Keratinocyte (primary cell): ENCODE data around the gene RBCK1. TPM values are rescaled to one million over a fixed set of nuclear protein-coding genes. Genes with fewer than 3 reads are reported as not detected.
"Not testable (repeated sequence)": the region's sequence is repeated elsewhere in the genome, so short reads cannot be mapped to it uniquely, and the experiment has no call there.

Experiments
- DNase-seq: peaks from one replicate; pipeline ENCODE4 v3.0.0-alpha.2; 2011; ENCODE audit warnings: low read depth, missing footprints, low spot score
- FAIRE-seq: peaks from 2 replicates; lab custom pipeline; 2011; peaks lifted over from hg19 to GRCh38; lab: Jason Lieb, UNC
- H2AFZ ChIP-seq: 2 replicates; pipeline ENCODE4 v1.6.0; 2012; ENCODE audit warnings: low read length, control low read depth, inconsistent platforms; ENCODE audit not compliant: control insufficient read depth
- H3K27ac ChIP-seq: 2 replicates; pipeline ENCODE4 v1.5.1; 2011; ENCODE audit warnings: low read length; ENCODE audit not compliant: control insufficient read depth, insufficient read depth
- H3K27me3 ChIP-seq: 3 replicates; pipeline ENCODE4 v1.6.0; 2011; ENCODE audit warnings: low read length; ENCODE audit not compliant: control insufficient read depth, insufficient read depth; ENCODE audit errors: extremely low read depth
- H3K36me3 ChIP-seq, 2 experiments: 2 replicates in 1 of 2; 3 replicates in 1 of 2; pipeline ENCODE4 v1.5.1; 2011; ENCODE audit warnings: low read length in 2 of 2, mild to moderate bottlenecking in 1 of 2; ENCODE audit not compliant: control insufficient read depth in 2 of 2, insufficient read depth in 2 of 2; ENCODE audit errors: extremely low read depth in 1 of 2
- H3K4me1 ChIP-seq: 3 replicates; pipeline ENCODE4 v1.5.1; 2011; ENCODE audit warnings: low read length; ENCODE audit not compliant: control insufficient read depth, insufficient read depth; ENCODE audit errors: extremely low read depth
- H3K4me2 ChIP-seq: 3 replicates; pipeline ENCODE4 v1.6.0; 2011; ENCODE audit warnings: low read depth, low read length; ENCODE audit not compliant: control insufficient read depth, insufficient read depth; ENCODE audit errors: extremely low read depth
- H3K4me3 ChIP-seq, 3 experiments: fragments of 200-600 bp in 1 of 3; sonication (generic) in 1 of 3; 2 replicates in 2 of 3; 3 replicates in 1 of 3; pipeline ENCODE4 v1.5.1; 2011 to 2016; ENCODE audit warnings: low read length in 3 of 3, mild to moderate bottlenecking in 3 of 3, control low read depth in 2 of 3, inconsistent platforms in 1 of 3, low read depth in 1 of 3, mixed read lengths in 1 of 3, mixed run types in 1 of 3, moderate library complexity in 1 of 3; ENCODE audit not compliant: control insufficient read depth in 2 of 3, insufficient read depth in 2 of 3; ENCODE audit errors: extremely low read depth in 1 of 3
- H3K79me2 ChIP-seq: 2 replicates; pipeline ENCODE4 v1.6.0; 2012; ENCODE audit warnings: low read length; ENCODE audit not compliant: control insufficient read depth, insufficient read depth
- H3K9ac ChIP-seq: 3 replicates; pipeline ENCODE4 v1.6.0; 2011; ENCODE audit warnings: low read length; ENCODE audit not compliant: control insufficient read depth, insufficient read depth; ENCODE audit errors: extremely low read depth
- H3K9me1 ChIP-seq: 3 replicates; pipeline ENCODE4 v1.6.0; 2011; ENCODE audit warnings: low read length; ENCODE audit not compliant: control insufficient read depth, insufficient read depth; ENCODE audit errors: extremely low read depth
- H3K9me3 ChIP-seq: 2 replicates; pipeline ENCODE4 v1.5.1; 2012; ENCODE audit warnings: low read depth, low read length; ENCODE audit not compliant: control insufficient read depth
- H4K20me1 ChIP-seq: 3 replicates; pipeline ENCODE4 v1.6.0; 2011; ENCODE audit warnings: low read length; ENCODE audit not compliant: control insufficient read depth, insufficient read depth; ENCODE audit errors: extremely low read depth
- CTCF ChIP-seq, 3 experiments: IDR thresholded peaks in 1 of 3; conservative IDR thresholded peaks in 1 of 3; optimal IDR thresholded peaks in 1 of 3; 2 replicates in 2 of 3; 3 replicates in 1 of 3; pipeline versions ENCODE3 to v1.5.1; 2011; ENCODE audit warnings: low read length in 3 of 3, mild to moderate bottlenecking in 3 of 3, moderate library complexity in 2 of 3, control low read depth in 1 of 3, inconsistent platforms in 1 of 3; ENCODE audit not compliant: insufficient read depth in 2 of 3; ENCODE audit errors: extremely low read depth in 1 of 3
- EZH2 ChIP-seq: IDR thresholded peaks from one replicate; pipeline ENCODE4 v1.6.1; 2012; ENCODE audit warnings: inconsistent platforms, mild to moderate bottlenecking, low read length, moderate library complexity
- dilution Hi-C: fragments of 300-500 bp; cut with MboI; formaldehyde crosslinking; loops from one replicate; pipeline ENCODE4 v1.7.0; 2020; ENCODE audit warnings: low sequenced_read_pairs; ENCODE audit not compliant: extremely low pct_ligation_motif_present
- polyA plus RNA-seq, 5 experiments: library from polyadenylated mRNA; depleted of rRNA in 3 of 5; stranded (reverse) in 3 of 5; stranded (forward) in 1 of 5; unstranded in 1 of 5; fragments of >200 nt; gene quantifications; 1 replicate in 1 of 5; 2 replicates in 3 of 5; 3 replicates in 1 of 5; pipeline versions ENCODE4 v1.2.1 to v1.2.3, GENCODE V29; 2011 to 2012; ENCODE audit warnings: missing spikeins in 2 of 5, low read depth in 1 of 5, low replicate concordance in 1 of 5

RBCK1 gene
- polyA plus RNA-seq, 1 donor (not counting 4 experiments of a cell fraction or from before 2014, with no cell fraction given), result 136 TPM

GRCh38 chr20:474581-474980 is 66.5 kb downstream of the RBCK1 start:
- Histone ChIP-seq H3K9ac (no peak overlapping the region), H3K27ac (no peak overlapping the region), H3K9me1 (no peaks in the 10 kb centered on the region), H3K36me3 (peaks cover 8 to 21% of the 10 kb centered on the region in 2 experiments), H3K9me3 (no peaks in the 10 kb centered on the region), H3K4me1 (no peaks in the 10 kb centered on the region), H3K4me3 (no peak overlapping the region), H3K27me3 (no peaks in the 10 kb centered on the region), H4K20me1 (no peaks in the 10 kb centered on the region), H2AFZ (no peak overlapping the region), H3K4me2 (no peak overlapping the region), H3K79me2 (no peaks in the 10 kb centered on the region)
- dilution Hi-C loops, result no loop called here
- FAIRE-seq (no peak), DNase-seq (no peak)
- TF ChIP-seq CTCF (optimal IDR thresholded peaks at IDR 0.05 in 1 of 3, IDR thresholded peaks at IDR 0.05 in 1 of 3, conservative IDR thresholded peaks at IDR 0.05 in 1 of 3; ENCODE audit: extremely low read depth in 1 of 3, insufficient read depth in 2 of 3, low read length in 3 of 3), result no peak
- TF ChIP-seq EZH2, result no peak

GRCh38 chr20:475463-476357 is 67.6 kb downstream of the RBCK1 start:
- no peaks in the 10 kb centered on the region for H3K4me1 ChIP-seq
- H3K27me3 ChIP-seq, result no peaks in the 10 kb centered on the region
- dilution Hi-C loops, result no loop called here
- H3K36me3 ChIP-seq, result peaks cover 9 to 21% of the 10 kb centered on the region in 2 experiments
- H3K9ac ChIP-seq, result no peak overlapping the region
- H4K20me1 ChIP-seq, result no peaks in the 10 kb centered on the region
- H3K27ac ChIP-seq, result no peak overlapping the region
- no peak for FAIRE-seq
- no peaks in the 10 kb centered on the region for H3K9me3 ChIP-seq
- H3K79me2 ChIP-seq, result no peaks in the 10 kb centered on the region
- H2AFZ ChIP-seq, result no peak overlapping the region
- no peak overlapping the region for H3K4me2 ChIP-seq
- no peak overlapping the region for H3K4me3 ChIP-seq
- H3K9me1 ChIP-seq, result no peaks in the 10 kb centered on the region
- DNase-seq, result no peak
- TF ChIP-seq CTCF (optimal IDR thresholded peaks at IDR 0.05 in 1 of 3, IDR thresholded peaks at IDR 0.05 in 1 of 3, conservative IDR thresholded peaks at IDR 0.05 in 1 of 3; ENCODE audit: extremely low read depth in 1 of 3, insufficient read depth in 2 of 3, low read length in 3 of 3) (no peak), EZH2 (no peak)

GRCh38 chr20:476561-477249 is 68.6 kb downstream of the RBCK1 start:
- not testable (repeated sequence) for DNase-seq

More at GRCh38 chr20:476561-477249, 68.6 kb downstream of the RBCK1 start:
- H3K9me3 ChIP-seq, H3K4me1 ChIP-seq, H2AFZ ChIP-seq, H3K4me3 ChIP-seq, H3K9ac ChIP-seq, H3K9me1 ChIP-seq, H3K27me3 ChIP-seq, H3K79me2 ChIP-seq, FAIRE-seq, H3K27ac ChIP-seq, H4K20me1 ChIP-seq, H3K4me2 ChIP-seq, dilution Hi-C loops: not testable (repeated sequence)
- H3K36me3 ChIP-seq, result peaks cover 12 to 24% of the 10 kb centered on the region in 2 experiments
